GM04503 (cell line): ENCODE measurements around the gene TPSD1.
"Not testable (repeated sequence)": the region's sequence is repeated elsewhere in the genome, so short reads cannot be mapped to it uniquely, and the experiment has no call there.

Experiments used
- DNase-seq: peaks from one replicate; pipeline ENCODE4 v3.0.0-alpha.2; 2012; ENCODE audit warnings: low read depth

The TPSD1 gene

DNA sequence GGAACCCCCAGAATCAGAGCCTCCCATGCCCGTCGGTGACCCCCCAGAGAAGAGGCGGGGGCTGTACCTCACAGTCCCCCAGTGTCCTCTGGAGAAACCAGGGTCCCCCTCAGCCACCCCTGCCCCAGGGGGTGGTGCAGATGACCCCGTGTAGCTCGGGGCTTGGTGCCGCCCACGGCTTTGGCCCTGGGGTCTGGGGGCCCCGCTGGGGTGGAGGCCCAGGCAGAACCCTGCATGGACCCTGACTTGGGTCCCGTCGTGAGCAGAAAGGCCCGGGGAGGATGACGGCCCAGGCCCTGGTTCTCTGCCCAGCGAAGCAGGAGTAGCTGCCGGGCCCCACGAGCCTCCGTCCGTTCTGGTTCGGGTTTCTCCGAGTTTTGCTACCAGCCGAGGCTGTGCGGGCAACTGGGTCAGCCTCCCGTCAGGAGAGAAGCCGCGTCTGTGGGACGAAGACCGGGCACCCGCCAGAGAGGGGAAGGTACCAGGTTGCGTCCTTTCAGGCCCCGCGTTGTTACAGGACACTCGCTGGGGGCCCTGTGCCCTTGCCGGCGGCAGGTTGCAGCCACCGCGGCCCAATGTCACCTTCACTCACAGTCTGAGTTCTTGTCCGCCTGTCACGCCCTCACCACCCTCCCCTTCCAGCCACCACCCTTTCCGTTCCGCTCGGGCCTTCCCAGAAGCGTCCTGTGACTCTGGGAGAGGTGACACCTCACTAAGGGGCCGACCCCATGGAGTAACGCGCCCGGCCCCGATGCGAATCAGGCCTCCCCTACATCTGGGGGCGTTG, 34.8 kb upstream of the TPSD1 start:
- no peak for DNase-seq

DNA sequence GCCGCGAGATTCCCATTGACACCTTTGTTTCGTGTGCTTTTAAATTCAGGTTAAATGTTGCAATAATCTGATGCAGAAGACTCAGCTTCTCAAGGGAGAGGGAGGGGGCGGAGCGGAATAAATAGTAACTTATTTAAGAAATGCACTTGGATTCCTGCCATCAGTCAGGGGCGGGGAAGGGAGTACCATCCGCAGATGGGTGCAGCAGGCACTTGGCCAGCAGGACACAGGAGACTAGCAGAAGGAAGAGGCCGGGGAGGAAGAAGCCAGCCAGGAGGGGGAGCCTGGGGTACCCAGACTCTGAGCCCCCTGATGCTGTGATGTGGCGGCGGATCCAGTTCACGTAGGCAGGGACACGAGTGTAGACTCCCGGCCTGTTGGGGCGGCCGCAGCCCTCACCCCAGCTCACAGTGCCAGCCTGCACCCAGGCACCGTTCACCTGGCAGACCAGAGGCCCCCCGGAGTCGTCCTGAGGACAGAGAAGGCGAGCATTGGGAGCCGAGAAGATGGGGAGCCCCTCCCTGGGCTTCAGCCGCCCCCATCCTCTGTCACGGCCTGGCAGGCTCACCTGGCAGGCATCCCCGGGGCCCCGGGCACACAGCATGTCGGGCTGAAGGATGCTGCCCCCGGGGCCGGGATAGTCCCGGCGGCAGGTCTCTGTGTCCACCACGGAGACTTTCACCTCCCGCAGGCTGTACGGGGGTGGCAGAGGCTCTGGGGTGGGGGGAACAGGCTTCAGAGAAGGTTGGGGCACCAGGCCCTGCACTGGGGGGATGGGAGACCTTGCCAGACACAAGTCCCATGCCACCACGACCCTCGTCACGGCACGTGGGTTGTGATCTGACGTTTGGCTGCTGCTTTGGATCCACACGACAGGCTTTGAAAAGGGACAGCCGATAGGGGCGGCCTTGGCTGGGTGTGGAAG, 34.0 kb upstream of the TPSD1 start:
- no peak for DNase-seq

DNA sequence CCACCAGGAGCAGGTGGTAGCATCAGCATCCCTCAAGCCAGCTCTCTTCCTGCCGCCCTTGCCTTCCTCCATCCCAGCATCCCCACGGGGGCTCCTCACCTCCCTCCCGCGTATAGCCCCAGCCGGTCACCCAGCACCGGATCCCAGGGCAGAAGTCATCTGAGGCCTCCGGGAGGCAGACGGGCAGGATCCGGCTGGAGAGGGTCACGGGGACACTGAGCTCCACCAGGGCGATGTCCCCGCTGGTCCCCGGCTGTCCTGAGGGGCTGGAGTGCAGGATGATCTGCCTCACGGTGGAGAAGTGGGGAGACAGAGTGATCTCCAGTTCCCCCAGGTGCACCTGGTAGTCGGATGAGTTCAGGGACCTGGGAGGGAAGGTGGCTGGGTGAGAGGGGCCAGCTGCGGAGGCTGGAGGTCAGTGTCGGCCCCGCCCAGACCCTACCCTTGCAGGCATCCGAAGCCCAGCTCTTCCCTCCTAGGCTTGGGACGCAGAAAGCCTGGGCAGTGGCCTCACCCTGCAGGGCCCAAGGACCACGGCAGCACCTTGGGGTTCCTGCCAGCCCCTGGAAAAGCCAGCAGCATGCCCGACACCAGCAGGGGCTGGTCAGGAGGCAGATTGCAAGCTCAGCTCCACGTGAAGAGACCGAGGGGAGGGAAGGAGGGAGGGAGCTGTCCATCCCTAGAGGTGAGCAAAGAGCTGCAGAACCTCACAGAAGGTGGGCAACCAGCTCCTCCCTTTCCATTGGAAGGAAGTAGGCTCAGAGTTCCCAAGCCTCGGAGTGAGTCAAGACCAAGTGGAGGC, 33.1 kb upstream of the TPSD1 start:
- DNase-seq = no peak

DNA sequence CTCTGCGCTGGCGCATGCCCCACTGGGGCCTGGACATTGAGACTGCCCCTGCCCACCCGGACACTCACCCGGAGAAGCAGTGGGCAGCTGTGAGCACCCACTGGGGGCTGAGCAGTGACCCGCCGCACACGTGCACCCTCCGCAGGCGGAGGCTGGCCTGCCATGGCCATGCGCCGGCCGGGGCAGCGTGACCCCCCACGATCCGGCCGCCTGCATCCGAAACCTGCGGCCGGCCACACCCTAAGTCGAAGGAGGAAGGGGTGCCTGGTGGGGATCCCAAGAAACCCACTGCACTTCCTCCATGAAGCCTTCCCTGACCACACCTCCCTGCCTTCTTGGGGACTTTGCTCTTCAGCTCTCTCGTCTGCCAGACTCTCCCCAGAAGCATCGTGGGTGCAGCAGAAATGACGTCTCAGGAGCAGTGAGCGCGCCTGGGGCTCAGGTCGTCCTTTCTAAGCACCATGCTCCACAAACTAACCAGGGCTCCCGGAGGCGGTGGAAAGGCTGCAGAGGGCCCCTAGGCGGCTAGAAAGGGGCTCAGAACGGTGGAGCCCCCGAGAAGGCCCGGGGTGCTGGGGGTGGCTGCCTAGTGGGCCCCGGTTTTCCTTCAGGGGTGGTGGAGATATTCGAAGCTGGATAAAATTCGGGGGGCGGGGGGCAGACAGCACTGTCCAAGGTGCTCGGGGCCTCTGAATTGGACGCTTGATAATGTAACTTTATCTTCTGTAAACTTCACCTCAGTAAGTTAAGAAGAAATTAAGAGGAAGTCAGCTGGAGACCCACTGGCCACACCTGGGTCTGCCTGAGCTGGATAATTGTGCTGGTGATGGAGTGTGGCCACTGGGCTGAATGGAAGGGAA, 32.3 kb upstream of the TPSD1 start:
- no peak for DNase-seq

GRCh38 chr16:1224558-1224957, 31.3 kb upstream of the TPSD1 start:
- DNase-seq = no peak

DNA sequence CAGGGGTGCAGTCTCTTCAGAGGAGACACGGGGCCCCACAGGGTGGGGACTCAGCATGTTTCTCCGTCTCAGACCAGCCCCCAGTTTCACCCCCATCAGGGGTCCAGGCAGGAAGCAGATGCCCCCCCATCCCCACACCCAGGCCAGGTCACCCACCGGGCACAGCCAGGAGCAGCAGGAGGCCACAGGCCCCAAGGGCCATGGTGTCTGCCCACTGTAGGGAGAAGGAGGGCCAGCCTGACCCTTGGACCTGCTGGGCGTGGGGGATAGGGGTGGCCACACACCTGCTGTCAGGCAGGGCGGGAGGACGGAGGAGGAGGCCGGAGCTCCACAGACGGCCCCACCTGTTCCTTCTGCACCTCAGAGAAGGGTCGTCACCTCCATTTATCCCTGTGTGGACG, 30.8 kb upstream of the TPSD1 start, which contains the start of gene TPSG1:
Gene TPSG1, minus strand, starts transcription at position 218 of the 401 bp plus-strand sequence. Its CDS starts 16 bp downstream, at position 202.
- DNase-seq = no peak

GRCh38 chr16:1225728-1226311, 30.0 kb upstream of the TPSD1 start:
- not testable (repeated sequence) for DNase-seq

GRCh38 chr16:1226692-1227091, 29.2 kb upstream of the TPSD1 start:
- DNase-seq = not testable (repeated sequence)

DNA sequence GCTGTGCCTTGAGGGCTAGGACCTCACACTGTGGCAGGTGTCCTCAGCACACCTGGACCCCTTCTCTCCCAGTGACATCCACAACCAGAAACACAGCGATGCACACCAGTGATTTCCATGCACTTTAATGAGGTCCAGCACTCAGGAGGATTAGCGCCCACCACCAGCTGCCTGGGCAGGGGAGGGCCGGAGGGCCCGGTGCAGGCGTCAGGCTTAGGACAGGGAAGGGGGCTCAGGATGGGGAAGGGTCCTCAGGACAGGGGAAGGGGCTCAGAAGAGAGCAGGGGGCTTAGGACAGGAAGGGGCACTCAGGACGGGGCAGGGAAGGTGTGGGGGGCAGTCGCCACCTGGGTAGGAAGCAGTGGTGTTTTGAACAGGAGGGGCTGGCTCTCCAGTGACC, 27.6 kb upstream of the TPSD1 start:
- DNase-seq = not testable (repeated sequence)

DNA sequence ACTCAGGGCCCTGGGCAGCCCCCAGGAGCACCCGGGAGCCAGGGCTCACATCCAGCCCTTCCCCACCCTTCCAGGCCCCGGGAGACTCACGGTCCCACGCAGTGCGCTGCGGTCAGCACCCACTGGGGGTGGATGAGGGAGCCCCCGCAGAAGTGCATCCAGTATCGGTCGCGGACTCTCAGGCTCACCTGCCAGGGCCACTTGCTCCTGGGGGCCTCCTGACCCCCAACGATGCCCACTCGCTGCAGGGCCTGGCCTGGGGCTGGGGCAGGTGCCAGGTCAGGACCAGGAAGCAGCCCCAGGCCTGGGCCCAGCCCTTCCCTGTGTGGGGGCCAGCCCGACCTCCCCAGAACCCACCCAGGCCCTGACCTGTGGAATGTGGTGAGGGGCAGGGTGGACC, 26.4 kb upstream of the TPSD1 start:
- DNase-seq = not testable (repeated sequence)

- DNase-seq = not testable (repeated sequence)
Measured at GRCh38 chr16:1230084-1230470, 25.8 kb upstream of the TPSD1 start, which contains the start of gene TPSB2. Gene TPSB2 (minus strand): TSS chr16:1230184. CDS start chr16:1229951, 233 bp downstream.

DNA sequence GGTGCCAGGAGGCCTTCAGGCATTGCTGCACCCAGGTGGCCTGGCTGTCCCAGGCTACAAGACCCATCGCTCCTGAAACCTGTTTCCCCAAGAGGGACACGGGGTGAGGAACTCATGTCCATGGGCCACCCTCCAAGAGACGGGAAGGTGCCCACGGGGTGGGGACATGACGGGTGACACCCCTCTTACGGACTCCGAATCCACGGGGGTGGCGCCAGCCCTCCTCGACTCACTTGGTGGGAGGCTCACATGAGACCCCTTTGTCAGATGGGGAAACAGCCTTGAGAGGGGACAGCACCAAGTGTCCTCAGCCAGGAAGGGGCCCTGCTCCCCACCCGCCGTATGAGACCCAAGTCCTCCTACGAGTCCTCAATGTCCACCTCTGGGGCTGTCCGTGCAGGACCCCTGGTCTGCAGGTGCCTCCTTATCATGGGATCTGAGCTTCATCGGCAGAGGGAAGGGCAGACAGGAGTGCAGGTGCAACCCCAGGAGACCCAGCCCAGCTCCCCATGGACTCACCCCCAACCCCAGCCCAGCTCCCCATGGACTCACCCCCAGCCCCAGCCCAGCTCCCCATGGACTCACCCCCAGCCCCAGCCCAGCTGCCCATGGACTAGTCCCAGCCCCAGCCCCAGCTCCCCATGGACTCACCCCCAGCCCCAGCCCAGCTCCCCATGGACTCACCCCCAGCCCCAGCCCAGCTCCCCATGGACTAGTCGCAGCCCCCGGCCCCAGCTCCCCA, 25.2 kb upstream of the TPSD1 start:
- not testable (repeated sequence) for DNase-seq

- not testable (repeated sequence) for DNase-seq
Measured at GRCh38 chr16:1231301-1231700, 24.6 kb upstream of the TPSD1 start.

DNA sequence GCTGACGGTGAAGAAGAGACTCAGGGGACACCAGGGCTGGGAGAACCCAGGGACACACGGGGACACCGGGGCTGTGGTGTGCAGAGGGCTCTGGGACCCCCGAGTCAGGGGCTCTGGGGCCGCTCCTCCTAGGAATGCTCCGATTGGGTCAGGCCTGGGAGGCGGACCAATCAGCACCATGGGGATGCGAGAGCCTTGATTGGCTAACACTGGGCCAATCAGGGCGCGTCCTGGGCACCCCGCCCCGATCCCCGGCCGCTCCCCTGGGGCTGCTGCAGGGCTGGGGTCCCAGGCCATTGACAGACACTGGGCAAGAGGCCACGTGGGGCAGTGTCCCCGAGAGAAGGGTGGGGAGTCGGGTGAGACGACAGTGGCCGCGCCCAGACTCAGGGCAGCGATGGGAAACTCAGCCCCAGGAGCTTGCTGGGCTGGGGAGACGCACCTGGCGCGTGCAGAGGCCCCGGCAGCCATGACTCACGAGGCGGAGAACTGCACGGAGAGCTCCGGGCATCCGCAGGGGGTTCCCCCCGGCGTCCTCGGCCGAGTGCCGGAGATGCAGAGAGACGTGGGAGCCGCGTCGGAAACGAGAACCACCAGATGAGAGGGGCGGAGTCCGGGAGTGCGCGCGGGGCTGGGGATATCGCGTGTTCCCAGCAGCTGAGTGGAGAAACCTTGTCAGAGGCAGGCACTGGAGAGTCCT, 23.7 kb upstream of the TPSD1 start:
- not testable (repeated sequence) for DNase-seq

DNA sequence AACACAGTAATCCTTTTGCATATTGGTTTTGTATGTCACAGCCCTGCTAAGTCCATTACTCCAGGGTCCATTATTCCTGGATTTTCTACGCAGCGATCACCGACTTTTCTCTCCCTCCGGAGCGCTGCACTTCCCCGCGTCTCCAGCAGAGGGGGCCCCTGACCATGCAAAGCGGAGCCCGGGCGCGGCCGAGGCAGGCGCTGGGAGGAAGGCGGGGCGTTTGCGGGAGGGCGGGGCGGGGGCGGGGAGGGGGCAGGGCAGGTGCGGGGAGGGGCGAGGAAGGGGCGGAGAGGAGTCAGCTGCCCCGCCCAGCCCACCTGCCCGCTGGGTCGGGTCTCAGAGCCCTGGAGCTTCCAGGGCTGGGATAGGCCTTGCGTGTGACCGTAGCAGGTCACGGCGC, 19.2 kb upstream of the TPSD1 start:
- not testable (repeated sequence) for DNase-seq

DNA sequence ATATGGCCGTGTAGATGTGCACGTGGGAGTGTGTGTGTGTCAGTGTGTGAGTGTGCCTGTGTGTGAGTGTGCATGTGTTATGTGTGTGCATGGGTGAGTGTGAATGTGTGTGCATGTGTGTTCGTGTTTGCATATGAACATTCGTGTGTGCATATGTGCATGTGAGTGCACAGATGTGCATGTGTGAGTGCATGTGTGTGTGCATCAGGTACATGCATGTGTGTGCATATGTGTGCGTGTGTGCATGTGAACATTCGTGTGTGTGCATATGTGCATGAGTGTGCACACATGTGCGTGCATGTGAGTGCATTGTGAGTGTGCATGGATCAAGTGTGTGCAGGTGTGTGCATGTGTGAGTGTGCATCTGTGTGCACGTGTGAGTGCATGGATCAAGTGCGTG, 17.9 kb upstream of the TPSD1 start:
- no peak for DNase-seq

GRCh38 chr16:1238909-1239308, 17.0 kb upstream of the TPSD1 start:
- DNase-seq = not testable (repeated sequence)

GRCh38 chr16:1239575-1239974, 16.3 kb upstream of the TPSD1 start:
- DNase-seq = not testable (repeated sequence)

DNA sequence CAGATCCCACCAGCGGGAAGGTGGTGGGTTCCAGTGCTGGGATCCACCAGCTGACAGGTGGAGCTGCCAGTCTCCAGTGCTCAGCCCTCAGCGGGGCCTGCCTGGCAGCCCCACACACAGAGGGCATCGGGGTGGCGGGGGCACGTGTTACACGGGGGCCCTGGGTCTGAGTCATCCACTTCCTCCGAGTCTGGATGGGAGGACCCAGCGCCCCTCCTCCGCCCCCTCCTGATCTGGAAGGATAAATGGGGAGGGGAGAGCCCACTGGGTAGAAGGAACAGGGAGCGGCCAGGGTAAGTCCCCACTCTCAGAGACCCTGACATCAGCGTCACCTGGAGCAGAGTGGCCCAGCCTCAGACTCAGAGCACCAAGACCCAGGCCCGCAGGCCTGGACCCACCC, 15.4 kb upstream of the TPSD1 start, which contains the start of gene TPSAB1:
Gene TPSAB1, plus strand, starts transcription at position 270 of the 400 bp plus-strand sequence. CDS start 234 bp downstream, outside the sequence.
- DNase-seq = not testable (repeated sequence)
